ENCODE measurements around the gene MYL12A.

The MYL12A gene

DNA sequence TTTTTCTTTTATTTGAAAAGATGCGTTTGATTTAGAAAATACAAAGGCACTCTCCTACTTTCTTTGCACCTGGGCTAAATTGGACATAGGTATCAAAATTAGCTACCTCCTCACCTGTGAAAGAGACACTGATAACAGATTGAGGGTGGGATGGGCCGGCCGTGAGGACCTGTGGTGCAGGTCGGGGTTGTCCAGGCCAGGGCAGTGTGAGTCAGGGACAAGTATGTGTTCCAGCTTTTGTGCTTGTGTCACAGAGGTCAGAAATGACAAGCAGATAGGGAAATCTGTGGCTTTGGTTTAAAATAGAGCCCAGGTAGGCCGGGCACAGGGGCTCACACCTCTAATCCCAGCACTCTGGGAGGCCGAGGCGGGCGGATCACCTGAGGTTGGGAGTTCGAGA lies 36.9 kb downstream of the MYL12A start:
- no peak for DNase-seq

DNA sequence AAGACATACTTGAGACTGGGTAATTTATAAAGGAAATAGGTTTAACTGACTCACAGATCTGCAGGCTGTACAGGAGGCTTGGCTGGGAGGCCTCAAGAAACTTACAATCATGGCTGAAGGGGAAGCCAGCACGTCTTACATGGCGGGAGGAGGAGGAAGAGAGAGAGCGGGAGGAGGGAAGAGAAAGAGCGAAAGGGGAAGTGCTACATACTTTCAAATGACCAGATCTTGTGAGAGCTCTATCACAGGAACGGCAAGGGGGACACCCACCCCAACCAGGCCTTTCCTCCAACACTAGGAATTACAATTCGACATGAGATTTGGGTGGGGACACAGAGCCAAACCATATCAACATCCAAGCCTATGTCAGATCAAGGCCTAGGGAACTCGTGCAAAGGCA lies 38.6 kb downstream of the MYL12A start:
- no peak for DNase-seq

DNA sequence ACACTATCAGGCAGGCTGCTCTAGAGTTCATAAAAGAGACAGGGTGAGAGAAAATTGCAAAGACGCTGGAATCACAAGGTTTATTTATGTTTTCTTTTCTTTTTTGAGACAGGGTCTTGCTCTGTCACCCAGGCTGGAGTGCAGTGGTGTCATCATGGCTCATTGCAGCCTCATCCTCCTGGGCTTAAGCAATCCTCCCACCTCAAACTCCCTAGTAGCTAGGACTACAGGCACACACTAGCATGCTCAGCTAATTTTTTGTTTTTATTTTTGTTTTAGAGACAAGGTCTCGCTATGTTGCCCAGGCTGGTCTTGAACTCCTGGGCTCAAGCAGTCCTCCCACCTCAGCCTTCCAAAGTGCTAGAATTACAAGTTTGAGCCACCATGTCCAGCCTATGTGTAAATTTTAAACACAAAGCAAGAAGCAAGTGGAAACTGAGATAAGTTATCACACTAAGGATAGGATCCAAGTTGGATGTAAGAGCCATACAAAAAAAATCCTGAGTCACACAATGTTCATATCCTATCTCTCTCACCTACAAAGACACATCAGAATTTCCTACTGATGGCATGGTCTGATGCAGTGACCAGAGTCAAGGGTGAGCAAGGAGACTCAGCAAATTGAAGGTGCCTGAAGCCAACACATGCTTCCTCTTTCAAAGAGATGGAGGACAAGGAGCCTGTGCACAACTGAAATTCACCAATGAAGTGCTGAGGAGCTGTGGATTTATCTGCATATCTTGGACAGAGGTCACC lies 45.8 kb downstream of the MYL12A start:
- no peak for DNase-seq

DNA sequence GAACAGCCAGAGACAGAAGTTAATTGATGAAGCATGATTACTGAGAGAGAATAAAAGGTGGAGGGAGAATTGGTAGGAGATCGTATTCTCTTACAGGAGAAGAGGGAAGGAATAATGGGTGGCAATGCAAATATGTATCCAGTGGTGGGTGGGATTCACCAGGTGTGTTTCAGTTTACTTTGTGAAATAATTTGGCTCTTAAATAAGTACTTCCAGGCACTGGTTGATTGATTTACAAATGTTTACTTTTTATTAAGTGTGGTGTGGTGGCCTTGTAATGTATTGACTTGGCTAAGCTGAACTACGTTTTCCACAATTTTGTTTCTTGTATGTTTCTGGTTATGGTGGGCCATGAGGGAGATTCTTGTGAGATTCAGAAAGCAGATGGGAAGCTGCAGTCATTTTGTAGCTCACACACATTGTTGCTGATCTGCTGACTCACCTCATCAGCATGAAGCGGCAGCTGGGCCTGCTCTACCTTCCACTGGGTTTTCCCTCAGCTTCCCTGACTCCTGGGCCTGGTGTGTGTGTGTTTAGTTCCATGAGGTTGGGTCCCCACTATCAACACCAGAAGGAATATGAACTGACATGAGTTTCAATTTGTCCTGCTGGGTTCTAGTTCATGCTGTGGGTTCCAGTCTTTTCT lies 47.0 kb downstream of the MYL12A start:
- DNase-seq = no peak

DNA sequence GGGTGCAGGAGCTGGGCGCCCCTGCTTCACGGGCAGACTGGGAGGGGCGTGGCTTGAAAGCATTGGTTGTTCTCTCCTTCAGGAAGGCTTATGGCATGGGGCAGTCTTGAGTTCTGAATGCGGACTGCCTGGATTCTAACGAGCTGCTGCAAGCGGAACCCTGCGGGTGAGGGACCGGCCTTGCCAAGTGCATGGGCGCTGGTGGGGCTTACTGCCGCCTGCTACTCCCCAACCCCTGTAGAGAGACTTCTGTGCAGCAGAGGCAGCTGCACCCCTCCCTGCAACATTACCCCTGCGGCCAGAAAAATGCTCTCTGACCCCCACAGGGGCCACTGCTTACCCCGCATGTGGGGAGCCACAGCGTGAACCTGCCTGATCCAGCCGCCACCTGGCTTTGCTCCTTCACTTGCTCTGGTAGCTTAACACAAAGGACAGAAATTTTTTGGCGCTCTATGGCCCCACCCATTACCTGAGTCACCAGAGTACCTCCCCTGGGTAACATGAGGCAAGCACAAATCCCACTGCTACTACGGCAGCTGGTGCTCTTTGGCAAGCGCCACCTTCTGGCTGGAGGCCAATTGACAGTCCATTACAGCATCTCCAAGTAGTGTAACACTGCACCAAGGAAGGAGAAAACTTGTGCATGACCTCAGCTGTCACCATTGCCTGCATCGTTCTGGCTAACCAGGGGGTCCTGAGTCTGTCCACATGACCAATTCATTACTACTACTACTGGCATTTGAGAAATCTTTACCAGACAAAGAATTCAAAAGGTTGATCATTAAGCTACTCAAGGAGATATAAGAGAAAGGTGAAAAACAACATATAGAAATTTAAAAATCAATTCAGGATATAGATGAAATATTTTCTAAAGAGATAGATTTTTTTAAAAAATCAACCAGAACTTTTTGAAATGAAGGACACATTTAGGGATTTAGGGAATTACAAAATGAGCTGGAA lies 49.7 kb downstream of the MYL12A start:
- DNase-seq = peak; percentile 95

DNA sequence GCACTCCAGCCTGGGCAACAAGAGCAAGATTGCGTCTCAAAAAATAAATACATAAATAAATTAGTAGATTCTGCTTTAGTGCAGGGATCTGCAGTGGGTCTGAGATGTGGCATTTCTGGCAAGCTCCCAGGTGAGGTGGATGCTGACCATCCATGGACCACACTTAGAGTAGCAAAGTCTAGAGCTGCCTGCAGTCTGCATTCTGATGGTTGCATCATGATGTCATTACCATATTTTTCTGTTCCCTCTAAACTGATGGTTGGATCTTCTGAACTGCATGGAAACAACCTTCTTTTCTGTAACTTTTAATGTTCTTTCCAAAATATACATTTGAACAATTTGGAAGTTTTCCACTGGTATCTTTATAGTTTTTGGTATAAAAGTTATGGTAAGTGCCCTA lies 57.2 kb downstream of the MYL12A start:
- no peak for DNase-seq

DNA sequence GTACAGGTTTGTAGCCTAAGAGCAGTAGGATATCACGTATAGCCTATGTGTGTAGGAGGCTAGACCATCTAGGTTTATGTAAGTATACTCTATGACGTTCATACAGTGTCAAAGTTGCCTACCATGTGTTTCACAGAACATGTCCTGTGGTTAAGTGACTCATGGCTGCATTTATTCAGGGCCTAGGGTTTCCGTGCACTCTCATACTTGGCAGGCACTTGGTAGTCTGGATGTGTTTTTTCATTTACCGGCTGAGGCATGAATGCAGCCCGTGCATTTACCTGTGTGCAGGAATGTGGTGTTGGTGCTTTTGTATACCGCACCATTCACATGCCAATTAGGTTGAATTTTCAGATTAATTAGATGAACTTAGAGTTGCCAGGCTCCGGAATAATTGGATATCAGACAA lies 57.8 kb downstream of the MYL12A start:
- peak; percentile 60 for DNase-seq

Data from stimulated activated CD4-positive, alpha-beta T cell treated with anti-CD3 and anti-CD28 coated beads, Interleukin-15, amount 100 ng/mL, for 24 hours (primary cell).